Stimulated activated CD4-positive, alpha-beta T cell treated with anti-CD3 and anti-CD28 coated beads, Interleukin-12 subunit alpha, Interleukin-12 subunit beta, amount 100 ng/mL, for 4 hours (primary cell): ENCODE results near the gene BNIPL.

ENCODE experiments used
- DNase-seq: peaks from one replicate; pipeline ENCODE4 v3.0.0-alpha.2; 2020

Gene BNIPL

GRCh38 chr1:151010346-151010726 lies 26.1 kb upstream of the BNIPL start:
- no peak for DNase-seq

GRCh38 chr1:151011154-151011850 lies 25.1 kb upstream of the BNIPL start:
- DNase-seq = no peak

- DNase-seq = no peak
Observed at GRCh38 chr1:151012684-151013471, 23.5 kb upstream of the BNIPL start.

GRCh38 chr1:151013518-151013917 lies 22.9 kb upstream of the BNIPL start:
- no peak for DNase-seq

GRCh38 chr1:151024540-151025146 lies 11.7 kb upstream of the BNIPL start:
- DNase-seq = peak; percentile 76

GRCh38 chr1:151026460-151026859 lies 9.9 kb upstream of the BNIPL start:
- no peak for DNase-seq

GRCh38 chr1:151032164-151032563 lies 4.2 kb upstream of the BNIPL start:
- DNase-seq = no peak

GRCh38 chr1:151035167-151035566 lies 1.2 kb upstream of the BNIPL start:
- no peak for DNase-seq

- DNase-seq = no peak
Observed at GRCh38 chr1:151037032-151037431, 646 bp downstream of the BNIPL start.

- DNase-seq = no peak
Observed at GRCh38 chr1:151039521-151039920, 3.1 kb downstream of the BNIPL start.

GRCh38 chr1:151043163-151043562 lies 6.8 kb downstream of the BNIPL start:
- DNase-seq = no peak

- peak; percentile 57 for DNase-seq
Observed at GRCh38 chr1:151047591-151047924, 11.2 kb downstream of the BNIPL start, which contains the start of gene C1orf56. TSS of gene C1orf56 (plus strand) at chr1:151047751. CDS start at chr1:151047848, 97 bp downstream.

GRCh38 chr1:151047925-151048644 lies 11.7 kb downstream of the BNIPL start:
- peak; percentile 40 for DNase-seq

- DNase-seq = no peak
Observed at GRCh38 chr1:151048645-151049032, 12.3 kb downstream of the BNIPL start.

- no peak for DNase-seq
Observed at GRCh38 chr1:151049458-151049857, 13.1 kb downstream of the BNIPL start.

GRCh38 chr1:151050051-151050688 lies 13.8 kb downstream of the BNIPL start:
- DNase-seq = no peak

GRCh38 chr1:151051356-151052009 lies 15.1 kb downstream of the BNIPL start:
- no peak for DNase-seq

- no peak for DNase-seq
Observed at GRCh38 chr1:151054971-151055547, 18.7 kb downstream of the BNIPL start.

- no peak for DNase-seq
Observed at GRCh38 chr1:151055581-151055980, 19.2 kb downstream of the BNIPL start.

GRCh38 chr1:151056149-151056548 lies 19.8 kb downstream of the BNIPL start:
- DNase-seq = no peak

GRCh38 chr1:151058692-151059091 lies 22.3 kb downstream of the BNIPL start:
- DNase-seq = no peak
